ENCODE data around the gene SSB.

DNA sequence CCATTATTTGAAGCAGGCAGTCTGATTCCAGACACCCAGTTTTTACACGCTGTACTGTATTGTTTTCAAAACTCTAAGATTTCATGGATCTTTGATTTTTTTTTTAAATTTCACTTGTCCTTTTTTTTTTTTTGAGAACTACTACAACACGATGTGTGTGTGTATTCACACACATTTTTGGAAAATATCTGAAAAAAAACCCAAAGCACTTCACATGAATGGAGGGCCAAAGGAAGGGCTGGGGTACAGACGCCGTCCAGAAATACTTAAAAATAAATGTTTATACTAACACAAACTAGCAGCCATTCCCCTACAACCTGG is 314 bp upstream of the SSB start:
- TF ChIP-seq SP1 (IDR thresholded peaks at IDR 0.05) (no peak), FOXK2 (IDR thresholded peaks at IDR 0.05) (no peak), ELF4 (IDR thresholded peaks at IDR 0.05) (no peak), SUZ12 (IDR thresholded peaks at IDR 0.05) (no peak), LEF1 (IDR thresholded peaks at IDR 0.05; ENCODE audit: borderline replicate concordance) (no peak), PKNOX1 (IDR thresholded peaks at IDR 0.05) (no peak), NFRKB (IDR thresholded peaks at IDR 0.05) (no peak), TARDBP (IDR thresholded peaks at IDR 0.05) (no peak), FOXA1 (IDR thresholded peaks at IDR 0.05) (no peak), BHLHE40 (IDR thresholded peaks at IDR 0.05; ENCODE audit: borderline replicate concordance) (no peak)

Measured in HEK293T (cell line).